SK-N-MC (cell line): ENCODE data around the gene VSIG2.

Source experiments
- EZH2 ChIP-seq: fragments of 200-600 bp; sonication (generic); IDR thresholded peaks from one replicate; pipeline ENCODE4 v1.6.1; 2017; ENCODE audit warnings: antibody characterized with exemption
- FOXP2 ChIP-seq: optimal IDR thresholded peaks from 2 replicates; pipeline ENCODE3; 2011; ENCODE audit warnings: mild to moderate bottlenecking, moderate library complexity; ENCODE audit not compliant: insufficient read depth; ENCODE audit errors: extremely low read length, control extremely low read depth
- POLR2AphosphoS5 ChIP-seq: IDR thresholded peaks from 2 replicates; pipeline ENCODE4 v1.6.1; 2012; ENCODE audit warnings: mild to moderate bottlenecking, low read depth, low read length, borderline replicate concordance

DNA sequence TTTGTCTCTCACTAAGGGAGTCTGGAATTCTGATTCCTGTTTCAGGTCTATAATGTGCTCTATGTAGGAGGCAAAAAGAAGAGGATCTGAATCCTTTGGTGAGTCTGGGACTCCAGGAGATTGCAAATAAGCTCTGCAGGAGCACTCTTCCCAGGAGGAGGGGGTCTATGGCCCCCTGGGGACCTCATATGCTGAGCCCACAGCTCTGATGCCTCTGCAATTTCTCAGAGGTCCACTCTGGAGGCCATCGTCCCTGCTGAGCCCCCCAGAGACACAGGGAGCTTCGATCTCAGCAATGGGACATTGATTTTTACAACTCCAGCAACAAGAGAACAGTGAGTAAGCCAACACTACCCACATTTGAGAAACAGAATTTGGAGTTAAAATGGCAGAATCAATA lies 32.5 kb downstream of the VSIG2 start:
- TF ChIP-seq POLR2AphosphoS5 = no peak
- no peak for TF ChIP-seq EZH2
- TF ChIP-seq FOXP2 = no peak
